Measurements from ENCODE around the gene UBE2N.

UBE2N gene

GRCh38 chr12:93468008-93468371 is 26.2 kb upstream of the UBE2N start:
- DNase-seq (ENCODE audit: low read depth in 2 of 2), result no peak
- TF ChIP-seq CTCF (IDR thresholded peaks at IDR 0.05; ENCODE audit: low read depth, low read length), result no peak
- H3K4me3 ChIP-seq (replicated peaks in 1 of 2; ENCODE audit: low read depth in 2 of 2, low read length in 2 of 2), result peak overlapping the region; percentile 81 to 89

- H3K4me3 ChIP-seq (replicated peaks in 1 of 2; ENCODE audit: low read depth in 2 of 2, low read length in 2 of 2), result peak within 1 kb of the TSS; percentile 81 to 89
- TF ChIP-seq CTCF (IDR thresholded peaks at IDR 0.05; ENCODE audit: low read depth, low read length), result peak; percentile 80
- DNase-seq (ENCODE audit: low read depth in 2 of 2), result peak; percentile 90 to 92
Observed at GRCh38 chr12:93467351-93468007, 25.7 kb upstream of the UBE2N start, which contains the start of gene MRPL42. Gene MRPL42 (plus strand): TSS chr12:93467514. CDS start chr12:93469286, 1,772 bp downstream.

- H3K4me3 ChIP-seq (replicated peaks in 1 of 2; ENCODE audit: low read depth in 2 of 2, low read length in 2 of 2), result no peak overlapping the region
- no peak for DNase-seq (ENCODE audit: low read depth in 2 of 2)
- no peak for TF ChIP-seq CTCF (IDR thresholded peaks at IDR 0.05; ENCODE audit: low read depth, low read length)
Observed at GRCh38 chr12:93466625-93467350, 25.0 kb upstream of the UBE2N start.

GRCh38 chr12:93465841-93466240 is 24.1 kb upstream of the UBE2N start:
- TF ChIP-seq CTCF (IDR thresholded peaks at IDR 0.05; ENCODE audit: low read depth, low read length), result no peak
- no peak for DNase-seq (ENCODE audit: low read depth in 2 of 2)
- no peak overlapping the region for H3K4me3 ChIP-seq (replicated peaks in 1 of 2; ENCODE audit: low read depth in 2 of 2, low read length in 2 of 2)

- peak in 1 of 2 donors; percentile 40 for DNase-seq (ENCODE audit: low read depth in 2 of 2)
- TF ChIP-seq CTCF (IDR thresholded peaks at IDR 0.05; ENCODE audit: low read depth, low read length), result no peak
- no peak overlapping the region for H3K4me3 ChIP-seq (replicated peaks in 1 of 2; ENCODE audit: low read depth in 2 of 2, low read length in 2 of 2)
Observed at GRCh38 chr12:93461503-93461902, 19.8 kb upstream of the UBE2N start.

GRCh38 chr12:93460902-93461301 is 19.2 kb upstream of the UBE2N start:
- no peak overlapping the region for H3K4me3 ChIP-seq (replicated peaks in 1 of 2; ENCODE audit: low read depth in 2 of 2, low read length in 2 of 2)
- no peak for TF ChIP-seq CTCF (IDR thresholded peaks at IDR 0.05; ENCODE audit: low read depth, low read length)
- DNase-seq (ENCODE audit: low read depth in 2 of 2), result no peak
